Type B pancreatic cell (in vitro differentiated cells): ENCODE measurements around the gene COX4I1. TPM values are rescaled to one million over a fixed set of nuclear protein-coding genes. Genes with fewer than 3 reads are reported as not detected.
"Not testable (repeated sequence)": the region's sequence is repeated elsewhere in the genome, so short reads cannot be mapped to it uniquely, and the experiment has no call there.

Source experiments
- DNase-seq: peaks from one replicate; pipeline ENCODE4 v3.0.0; 2021; ENCODE audit warnings: mixed read lengths; ENCODE audit not compliant: unreplicated experiment; ENCODE audit errors: extremely low spot score
- H3K27ac Mint-ChIP-seq: 2 replicates; pipeline ENCODE4 v1.8.0; 2021; ENCODE audit warnings: mild to moderate bottlenecking, mixed read lengths
- H3K27me3 Mint-ChIP-seq: 2 replicates; pipeline ENCODE4 v1.8.0; 2021; ENCODE audit warnings: mixed read lengths
- H3K36me3 Mint-ChIP-seq: 2 replicates; pipeline ENCODE4 v1.8.0; 2021; ENCODE audit warnings: mixed read lengths
- H3K4me1 Mint-ChIP-seq: one replicate; pipeline ENCODE4 v1.8.0; 2021; ENCODE audit warnings: mixed read lengths; ENCODE audit not compliant: unreplicated experiment
- H3K4me3 Mint-ChIP-seq: 2 replicates; pipeline ENCODE4 v1.8.0; 2021; ENCODE audit warnings: mild to moderate bottlenecking, mixed read lengths
- H3K9me3 Mint-ChIP-seq: 2 replicates; pipeline ENCODE4 v1.8.0; 2021; ENCODE audit warnings: mixed read lengths
- CTCF ChIP-seq: fragments of 200-600 bp; sonication (generic); conservative IDR thresholded peaks from 2 replicates; pipeline ENCODE4 v1.5.0; 2021; ENCODE audit warnings: antibody characterized with exemption, mild to moderate bottlenecking
- total RNA-seq: library from RNA; stranded (reverse); gene quantifications from 2 replicates; pipeline ENCODE4 v1.2.1, GENCODE V29; 2021; ENCODE audit warnings: low replicate concordance

Gene COX4I1
- total RNA-seq, 1 donor from 2014 or later: 524 TPM

DNA sequence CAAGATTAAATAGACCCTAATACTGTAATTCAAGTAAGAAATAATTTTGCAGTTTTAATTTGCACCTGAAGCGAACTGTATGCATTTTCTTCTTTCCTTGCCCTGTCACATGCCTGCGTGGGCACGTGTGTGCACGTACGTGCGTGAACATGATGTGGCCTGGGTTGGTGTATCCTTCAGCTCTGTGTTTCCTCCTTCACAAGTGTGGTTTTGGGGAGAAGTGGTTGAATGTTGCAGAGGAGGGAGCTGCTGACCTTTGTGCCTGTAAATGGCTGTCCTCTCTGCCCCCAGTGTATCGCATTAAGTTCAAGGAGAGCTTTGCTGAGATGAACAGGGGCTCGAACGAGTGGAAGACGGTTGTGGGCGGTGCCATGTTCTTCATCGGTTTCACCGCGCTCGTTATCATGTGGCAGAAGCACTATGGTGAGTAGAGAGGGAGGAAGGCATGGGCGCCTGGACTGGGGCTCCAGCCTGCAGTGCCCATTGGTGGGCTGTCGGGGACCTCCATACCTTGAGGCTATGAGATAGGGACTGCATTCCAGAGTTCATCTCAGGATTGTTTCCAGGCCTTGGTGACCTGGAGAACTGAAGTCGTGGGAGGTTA lies 6.0 kb downstream of the COX4I1 start:
- H3K36me3 Mint-ChIP-seq: peaks cover 42% of the 10 kb centered on the region
- peaks cover 10% of the 10 kb centered on the region for H3K4me1 Mint-ChIP-seq

DNA sequence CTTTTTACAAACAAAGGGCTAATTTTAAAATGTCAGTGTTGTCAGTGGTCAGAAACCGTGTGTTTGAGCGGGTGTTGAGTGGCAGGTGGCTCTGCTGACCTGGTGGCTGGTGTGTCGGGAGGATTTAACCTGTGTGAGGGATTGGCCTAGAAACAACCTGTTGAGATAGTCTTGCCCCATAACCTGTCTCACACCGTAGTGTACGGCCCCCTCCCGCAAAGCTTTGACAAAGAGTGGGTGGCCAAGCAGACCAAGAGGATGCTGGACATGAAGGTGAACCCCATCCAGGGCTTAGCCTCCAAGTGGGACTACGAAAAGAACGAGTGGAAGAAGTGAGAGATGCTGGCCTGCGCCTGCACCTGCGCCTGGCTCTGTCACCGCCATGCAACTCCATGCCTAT lies 7.0 kb downstream of the COX4I1 start:
- Mint-ChIP-seq H3K27me3 (peaks cover 3% of the 10 kb centered on the region), H3K27ac (no peak overlapping the region), H3K9me3 (no peaks in the 10 kb centered on the region), H3K4me1 (peaks cover 1% of the 10 kb centered on the region), H3K4me3 (no peak overlapping the region), H3K36me3 (peaks cover 38% of the 10 kb centered on the region)
- DNase-seq: no peak
- TF ChIP-seq CTCF: no peak

More for the DNA sequence above, 6.0 kb downstream of the COX4I1 start:
- H3K27me3 Mint-ChIP-seq: no peaks in the 10 kb centered on the region
- no peak overlapping the region for H3K27ac Mint-ChIP-seq
- no peak overlapping the region for H3K4me3 Mint-ChIP-seq
- TF ChIP-seq CTCF: no peak
- DNase-seq: no peak
- H3K9me3 Mint-ChIP-seq: no peaks in the 10 kb centered on the region

DNA sequence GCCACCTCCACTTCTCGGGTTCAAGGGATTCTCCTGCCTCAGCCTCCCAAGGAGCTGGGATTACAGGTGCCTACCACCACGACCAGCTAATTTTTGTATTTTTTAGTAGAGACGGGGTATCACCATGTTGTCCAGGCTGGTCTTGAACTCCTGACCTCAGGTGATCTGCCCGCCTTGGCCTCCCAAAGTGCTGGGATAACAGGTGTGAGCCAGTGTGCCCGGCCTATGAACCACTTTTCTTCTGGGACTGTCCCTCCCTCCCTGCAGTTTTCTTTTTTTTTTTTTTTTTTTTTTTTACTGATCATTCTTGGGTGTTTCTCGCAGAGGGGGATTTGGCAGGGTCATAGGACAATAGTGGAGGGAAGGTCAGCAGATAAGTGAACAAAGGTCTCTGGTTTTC lies 7.8 kb downstream of the COX4I1 start:
- H3K27ac Mint-ChIP-seq, H3K4me1 Mint-ChIP-seq, H3K4me3 Mint-ChIP-seq, H3K9me3 Mint-ChIP-seq, DNase-seq: not testable (repeated sequence)
- Mint-ChIP-seq H3K36me3 (peaks cover 30% of the 10 kb centered on the region), H3K27me3 (peaks cover 10% of the 10 kb centered on the region)

DNA sequence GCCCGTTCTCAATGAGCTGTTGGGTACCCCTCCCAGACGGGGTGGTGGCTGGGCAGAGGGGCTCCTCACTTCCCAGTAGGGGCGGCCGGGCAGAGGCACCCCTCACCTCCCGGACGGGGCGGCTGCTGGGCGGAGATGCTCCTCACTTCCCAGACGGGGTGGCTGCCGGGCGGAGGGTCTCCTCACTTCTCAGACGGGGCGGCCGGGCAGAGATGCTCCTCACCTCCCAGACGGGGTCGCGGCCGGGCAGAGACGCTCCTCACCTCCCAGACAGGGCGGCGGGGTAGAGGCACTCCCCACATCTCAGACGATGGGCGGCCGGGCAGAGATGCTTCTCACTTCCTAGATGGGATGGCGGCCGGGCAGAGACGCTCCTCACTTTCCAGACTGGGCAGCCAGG lies 8.6 kb downstream of the COX4I1 start:
- not testable (repeated sequence) for DNase-seq, H3K27ac Mint-ChIP-seq, H3K9me3 Mint-ChIP-seq, H3K4me3 Mint-ChIP-seq, H3K4me1 Mint-ChIP-seq
- H3K27me3 Mint-ChIP-seq: peaks cover 18% of the 10 kb centered on the region
- peaks cover 28% of the 10 kb centered on the region for H3K36me3 Mint-ChIP-seq

DNA sequence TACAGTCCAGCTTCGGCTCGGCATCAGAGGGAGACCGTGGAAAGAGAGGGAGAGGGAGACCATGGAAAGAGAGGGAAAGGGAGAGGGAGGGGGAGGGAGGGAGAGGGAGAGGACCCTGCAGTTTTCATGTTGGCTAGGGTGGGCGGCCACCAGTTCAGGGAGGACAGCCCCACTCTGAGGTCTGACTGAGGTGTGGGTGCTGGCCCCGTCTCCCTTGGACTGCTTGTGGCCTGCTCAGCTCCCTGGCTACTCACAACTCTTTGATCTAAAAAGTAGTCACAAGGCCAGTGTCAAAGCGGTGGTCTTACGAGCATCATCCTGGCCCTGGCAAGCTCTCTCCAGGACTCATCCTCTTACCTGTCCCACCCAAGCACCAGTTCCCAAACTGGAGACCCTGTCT lies 9.4 kb downstream of the COX4I1 start:
- no peak for DNase-seq
- Mint-ChIP-seq H3K4me1 (no peaks in the 10 kb centered on the region), H3K36me3 (peaks cover 20% of the 10 kb centered on the region), H3K9me3 (no peaks in the 10 kb centered on the region), H3K27me3 (peaks cover 21% of the 10 kb centered on the region), H3K27ac (no peak overlapping the region), H3K4me3 (no peak overlapping the region)
- no peak for TF ChIP-seq CTCF

- DNase-seq: no peak
- Mint-ChIP-seq H3K4me1 (no peaks in the 10 kb centered on the region), H3K4me3 (no peak overlapping the region), H3K9me3 (no peaks in the 10 kb centered on the region), H3K27ac (no peak overlapping the region), H3K36me3 (peaks cover 18% of the 10 kb centered on the region), H3K27me3 (peaks cover 25% of the 10 kb centered on the region)
- TF ChIP-seq CTCF: no peak
Measured at GRCh38 chr16:85809645-85810044, 10.2 kb downstream of the COX4I1 start.
